ENCODE results near the gene TIAM2. TPM values are rescaled to one million over a fixed set of nuclear protein-coding genes. Genes with fewer than 3 reads are reported as not detected.
"Not testable (repeated sequence)": the region's sequence is repeated elsewhere in the genome, so short reads cannot be mapped to it uniquely, and the experiment has no call there.

The TIAM2 gene
- total RNA-seq, 2 donors from 2014 or later, result 9.3 to 10.3 TPM

DNA sequence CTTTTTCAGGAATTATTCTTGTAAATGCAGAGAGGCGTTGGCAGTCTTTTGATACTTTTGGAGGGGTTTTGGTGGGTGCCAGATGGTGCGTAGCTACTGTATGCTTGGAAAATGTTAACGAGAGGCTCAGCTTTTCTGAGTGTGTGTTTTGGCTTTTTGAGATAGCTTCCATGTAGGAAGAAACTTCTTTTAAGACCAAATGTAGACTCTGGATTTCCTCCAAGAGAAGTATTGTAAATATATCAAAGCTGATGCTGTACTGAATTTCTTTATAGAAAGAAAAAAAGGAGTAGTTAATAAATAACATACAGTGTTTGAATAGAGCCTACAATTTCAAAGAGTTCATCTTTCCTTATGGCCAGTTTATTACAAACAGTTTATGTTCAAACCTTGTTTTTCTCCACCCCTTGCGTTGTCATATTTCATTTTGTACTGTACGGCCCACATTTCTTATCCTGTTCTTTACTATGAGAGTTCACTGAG, 16.7 kb downstream of the TIAM2 start:
- Histone ChIP-seq H3K9me3 (no peaks in the 10 kb centered on the region), H3K4me1 (no peaks in the 10 kb centered on the region), H3K27ac (no peak overlapping the region), H3K36me3 (no peaks in the 10 kb centered on the region), H3K4me3 (no peak overlapping the region), H3K27me3 (no peaks in the 10 kb centered on the region)
- no peak for DNase-seq (ENCODE audit: low spot score)
- TF ChIP-seq, protein P1, sequence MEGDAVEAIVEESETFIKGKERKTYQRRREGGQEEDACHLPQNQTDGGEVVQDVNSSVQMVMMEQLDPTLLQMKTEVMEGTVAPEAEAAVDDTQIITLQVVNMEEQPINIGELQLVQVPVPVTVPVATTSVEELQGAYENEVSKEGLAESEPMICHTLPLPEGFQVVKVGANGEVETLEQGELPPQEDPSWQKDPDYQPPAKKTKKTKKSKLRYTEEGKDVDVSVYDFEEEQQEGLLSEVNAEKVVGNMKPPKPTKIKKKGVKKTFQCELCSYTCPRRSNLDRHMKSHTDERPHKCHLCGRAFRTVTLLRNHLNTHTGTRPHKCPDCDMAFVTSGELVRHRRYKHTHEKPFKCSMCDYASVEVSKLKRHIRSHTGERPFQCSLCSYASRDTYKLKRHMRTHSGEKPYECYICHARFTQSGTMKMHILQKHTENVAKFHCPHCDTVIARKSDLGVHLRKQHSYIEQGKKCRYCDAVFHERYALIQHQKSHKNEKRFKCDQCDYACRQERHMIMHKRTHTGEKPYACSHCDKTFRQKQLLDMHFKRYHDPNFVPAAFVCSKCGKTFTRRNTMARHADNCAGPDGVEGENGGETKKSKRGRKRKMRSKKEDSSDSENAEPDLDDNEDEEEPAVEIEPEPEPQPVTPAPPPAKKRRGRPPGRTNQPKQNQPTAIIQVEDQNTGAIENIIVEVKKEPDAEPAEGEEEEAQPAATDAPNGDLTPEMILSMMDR (IDR thresholded peaks at IDR 0.05), result no peak

DNA sequence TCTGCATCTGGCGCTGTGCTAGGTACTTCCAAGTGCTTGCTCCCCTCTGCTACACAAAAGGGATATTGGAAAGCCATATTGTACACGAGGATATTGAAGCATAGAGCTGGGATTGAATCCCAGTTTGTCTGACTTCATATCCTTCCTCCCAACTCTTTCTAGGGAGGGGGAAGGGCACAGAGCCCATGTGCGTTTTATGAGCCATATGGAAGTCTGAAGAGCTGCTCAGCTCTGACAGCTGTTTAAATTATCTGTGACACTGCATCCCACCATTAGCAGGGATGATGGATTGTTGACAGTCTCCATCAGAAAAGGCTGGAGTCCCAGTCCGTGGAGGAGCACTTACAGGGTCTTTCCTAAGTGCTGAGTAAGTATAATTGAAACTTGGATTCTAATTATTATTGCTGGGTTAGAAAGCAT, 18.4 kb downstream of the TIAM2 start:
- H3K9me3 ChIP-seq, result no peaks in the 10 kb centered on the region
- DNase-seq (ENCODE audit: low spot score), result no peak
- H3K27ac ChIP-seq, result no peak overlapping the region
- H3K27me3 ChIP-seq, result no peaks in the 10 kb centered on the region
- H3K36me3 ChIP-seq, result no peaks in the 10 kb centered on the region
- TF ChIP-seq, protein P1 (IDR thresholded peaks at IDR 0.05), result no peak
- no peaks in the 10 kb centered on the region for H3K4me1 ChIP-seq
- H3K4me3 ChIP-seq, result no peak overlapping the region

DNA sequence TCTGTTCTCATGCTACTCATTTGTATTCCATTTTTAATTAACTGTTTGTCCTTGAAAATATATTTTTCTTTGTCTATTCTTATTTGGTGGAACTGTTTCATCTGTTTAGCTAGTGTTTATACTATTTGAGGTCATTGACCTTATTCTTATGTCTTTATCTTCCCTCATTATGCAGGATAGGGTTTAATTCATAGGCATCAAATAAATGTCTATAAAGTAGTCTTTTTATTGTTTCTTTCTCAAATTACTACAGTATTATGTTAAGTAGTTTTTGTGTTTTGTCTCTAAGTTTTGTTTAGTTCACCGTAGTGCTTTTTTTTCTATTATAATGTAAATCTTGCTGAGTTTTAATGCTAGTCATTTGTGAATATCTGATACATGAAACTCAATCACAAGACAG, 19.0 kb downstream of the TIAM2 start:
- Histone ChIP-seq H3K36me3 (no peaks in the 10 kb centered on the region), H3K27ac (no peak overlapping the region), H3K4me3 (no peak overlapping the region), H3K4me1 (no peaks in the 10 kb centered on the region), H3K27me3 (no peaks in the 10 kb centered on the region), H3K9me3 (no peaks in the 10 kb centered on the region)
- TF ChIP-seq, protein P1 (IDR thresholded peaks at IDR 0.05), result no peak
- DNase-seq (ENCODE audit: low spot score), result no peak

DNA sequence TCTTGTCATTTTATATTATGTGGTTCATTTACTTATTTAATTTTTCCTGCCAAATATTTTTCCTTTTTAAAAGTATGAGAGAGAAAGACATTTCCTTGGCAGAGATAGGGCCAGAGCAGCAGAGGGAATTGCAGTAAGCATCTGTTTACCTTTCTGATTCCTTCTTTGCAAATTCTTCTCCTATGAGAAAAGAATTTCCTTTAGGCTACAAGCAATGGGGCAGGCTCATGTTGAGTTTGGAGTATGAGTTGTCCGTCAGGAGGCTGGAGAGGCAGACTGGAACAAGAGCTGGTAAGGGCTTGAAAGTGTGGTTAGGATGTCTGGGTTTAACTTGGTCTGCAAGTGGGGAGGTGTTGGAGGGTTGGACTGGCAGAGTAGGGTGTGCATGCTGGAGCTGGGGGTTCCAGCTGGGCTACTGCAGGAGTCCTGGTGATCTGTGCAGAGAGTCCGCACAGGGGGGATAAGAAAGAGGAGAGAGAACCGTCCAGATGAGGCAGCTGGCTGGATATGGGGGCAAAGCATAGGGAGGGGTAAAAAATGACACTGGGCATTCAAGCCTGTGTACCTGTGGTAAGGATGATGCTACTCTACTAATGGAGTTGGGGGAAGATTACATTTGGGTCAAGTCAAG, 19.7 kb downstream of the TIAM2 start:
- H3K4me1 ChIP-seq, result no peaks in the 10 kb centered on the region

DNA sequence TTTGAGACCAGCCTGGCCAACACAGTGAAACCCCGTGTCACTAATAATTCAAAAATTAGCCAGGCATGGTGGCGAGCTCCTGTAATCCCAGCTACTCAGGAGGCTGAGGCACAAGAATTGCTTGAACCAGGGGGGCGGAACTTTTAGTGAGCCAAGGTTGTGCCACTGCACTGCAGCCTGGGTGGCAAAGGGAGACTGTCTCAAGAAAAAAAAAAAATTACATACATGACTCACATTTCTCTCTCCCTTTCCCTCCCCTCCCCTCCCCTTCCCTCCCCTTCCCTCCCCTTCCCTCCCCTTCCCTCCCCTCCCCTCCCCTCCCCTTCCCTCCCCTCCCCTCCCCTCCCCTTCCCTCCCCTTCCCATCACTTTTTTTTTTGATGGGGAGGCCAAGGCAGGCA, 23.3 kb downstream of the TIAM2 start:
- not testable (repeated sequence) for H3K27me3 ChIP-seq; H3K27ac ChIP-seq; H3K36me3 ChIP-seq; H3K4me3 ChIP-seq; H3K9me3 ChIP-seq; H3K4me1 ChIP-seq; DNase-seq (ENCODE audit: low spot score)

More for the DNA sequence above, 19.7 kb downstream of the TIAM2 start:
- H3K4me3 ChIP-seq, result no peak overlapping the region
- no peaks in the 10 kb centered on the region for H3K9me3 ChIP-seq
- no peaks in the 10 kb centered on the region for H3K27me3 ChIP-seq
- DNase-seq (ENCODE audit: low spot score), result no peak
- no peaks in the 10 kb centered on the region for H3K36me3 ChIP-seq
- no peak overlapping the region for H3K27ac ChIP-seq
- TF ChIP-seq, protein P1 (IDR thresholded peaks at IDR 0.05), result no peak

DNA sequence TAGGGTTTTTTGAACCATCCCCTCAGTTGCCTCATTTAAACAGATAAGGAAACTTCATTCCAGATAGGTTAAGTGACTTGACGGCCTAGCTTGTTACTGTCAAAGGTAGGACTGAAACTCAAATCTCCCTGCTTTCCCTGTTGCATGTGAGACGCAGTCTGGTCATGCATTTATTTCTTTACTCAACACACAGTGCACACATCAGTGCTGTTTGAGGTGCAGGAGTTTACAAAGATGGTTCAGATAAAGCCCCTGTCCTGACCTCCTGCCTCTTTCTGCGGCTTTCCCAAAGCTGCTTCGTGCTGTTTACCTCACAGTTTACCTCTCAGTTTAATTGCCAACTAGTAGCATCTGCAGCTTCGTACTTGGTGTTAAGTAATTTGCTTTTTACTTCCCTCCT, 26.6 kb downstream of the TIAM2 start:
- DNase-seq (ENCODE audit: low spot score), result no peak
- TF ChIP-seq, protein P1 (IDR thresholded peaks at IDR 0.05), result no peak
- Histone ChIP-seq H3K27me3 (no peaks in the 10 kb centered on the region), H3K27ac (no peak overlapping the region), H3K36me3 (no peaks in the 10 kb centered on the region), H3K4me1 (no peaks in the 10 kb centered on the region), H3K9me3 (no peaks in the 10 kb centered on the region), H3K4me3 (no peak overlapping the region)

Data from right atrium auricular region (tissue), 2 donors.